Smooth muscle cell (in vitro differentiated cells): ENCODE measurements around the gene MTHFR. TPM values are rescaled to one million over a fixed set of nuclear protein-coding genes. Genes with fewer than 3 reads are reported as not detected.

Experiments used
- DNase-seq: peaks from one replicate; lab custom pipeline; 2025; ENCODE audit not compliant: unreplicated experiment; lab: John Stamatoyannopoulos, UW
- H2AFZ ChIP-seq: fragments of 200-600 bp; sonication (generic); 2 replicates; pipeline ENCODE4 v1.6.0; 2016; ENCODE audit warnings: antibody characterized with exemption, low read depth, mild to moderate bottlenecking
- H3F3A ChIP-seq: fragments of 200-600 bp; sonication (generic); 2 replicates; pipeline ENCODE4 v1.6.0; 2017; ENCODE audit warnings: antibody characterized with exemption, low read depth
- H3K27ac ChIP-seq: fragments of 200-600 bp; sonication (generic); 2 replicates; pipeline ENCODE4 v1.5.1; 2016; ENCODE audit warnings: low read depth, mild to moderate bottlenecking
- H3K27me3 ChIP-seq: fragments of 200-600 bp; sonication (generic); 2 replicates; pipeline ENCODE4 v1.6.1; 2016; ENCODE audit warnings: low read depth, mild to moderate bottlenecking
- H3K36me3 ChIP-seq: fragments of 200-600 bp; sonication (generic); 2 replicates; pipeline ENCODE4 v1.5.1; 2016; ENCODE audit warnings: low read depth
- H3K4me1 ChIP-seq: fragments of 200-600 bp; sonication (generic); 2 replicates; pipeline ENCODE4 v1.5.1; 2016; ENCODE audit warnings: low read depth
- H3K4me2 ChIP-seq: fragments of 200-600 bp; sonication (generic); 2 replicates; pipeline ENCODE4 v1.6.0; 2016; ENCODE audit warnings: mild to moderate bottlenecking
- H3K4me3 ChIP-seq: fragments of 200-600 bp; sonication (generic); 2 replicates; pipeline ENCODE4 v1.5.1; 2016; ENCODE audit warnings: mild to moderate bottlenecking
- H3K79me2 ChIP-seq: fragments of 200-600 bp; sonication (generic); 2 replicates; pipeline ENCODE4 v1.6.0; 2016; ENCODE audit warnings: low read depth, mild to moderate bottlenecking
- H3K9ac ChIP-seq: fragments of 200-600 bp; sonication (generic); 2 replicates; pipeline ENCODE4 v1.6.0; 2016; ENCODE audit warnings: low read depth
- H3K9me3 ChIP-seq: fragments of 200-600 bp; sonication (generic); replicated peaks from 2 replicates; pipeline ENCODE4 v1.5.1; 2016; ENCODE audit warnings: low read depth
- H4K20me1 ChIP-seq: fragments of 200-600 bp; sonication (generic); 2 replicates; pipeline ENCODE4 v1.6.0; 2016; ENCODE audit warnings: low read depth
- CTCF ChIP-seq: fragments of 200-600 bp; sonication (generic); IDR thresholded peaks from 2 replicates; pipeline ENCODE4 v1.5.1; 2017; ENCODE audit warnings: borderline replicate concordance, mild to moderate bottlenecking, antibody characterized with exemption; ENCODE audit not compliant: insufficient read depth, poor library complexity, severe bottlenecking
- WGBS: methylation state at CpG from one replicate; pipeline ENCODE4 v1.1.7; 2016; ENCODE audit warnings: low lambda C conversion rate; 5-methylcytosine and 5-hydroxymethylcytosine counted together
- polyA plus RNA-seq: library from polyadenylated mRNA; unstranded; fragments of >200 nt; fragmentation: Nextera tagmentation; extraction: Ambion mirVana; gene quantifications from 2 replicates; pipeline ENCODE4 v1.2.1, GENCODE V29; 2016
- total RNA-seq: library from RNA; depleted of rRNA; stranded (reverse); fragments of >200 nt; gene quantifications from 2 replicates; pipeline ENCODE4 v1.2.3, GENCODE V29; 2014

The MTHFR gene
- total and polyA plus RNA-seq, 2 experiments from 2014 or later: 6.1 to 15.2 TPM

DNA sequence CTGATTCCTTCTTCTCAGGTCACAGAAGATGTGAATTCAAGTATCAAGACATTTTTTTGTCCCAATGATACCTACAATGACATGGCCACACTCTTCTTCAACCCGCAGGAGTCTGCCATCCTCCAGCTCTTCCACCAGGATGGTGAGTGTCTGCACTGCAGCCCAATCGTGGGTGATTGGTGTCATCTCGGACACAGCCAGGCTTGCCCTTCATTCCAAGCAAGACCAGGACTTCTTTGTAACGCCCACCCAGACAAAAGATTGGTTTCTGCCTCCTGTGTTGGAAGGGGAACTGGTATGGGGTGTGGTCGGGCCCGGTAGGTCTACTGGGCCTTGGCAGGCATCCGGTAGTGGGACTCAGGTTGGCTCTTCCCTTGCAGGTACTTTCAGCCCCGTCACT, 27.7 kb upstream of the MTHFR start:
- peaks cover 5% of the 10 kb centered on the region for H3K36me3 ChIP-seq
- no peak overlapping the region for H3K4me3 ChIP-seq
- H3K79me2 ChIP-seq: no peaks in the 10 kb centered on the region
- H3K27me3 ChIP-seq: no peaks in the 10 kb centered on the region
- 93% methylated on average over 8 of the region's 8 CpGs for WGBS
- no peaks in the 10 kb centered on the region for H3K9me3 ChIP-seq
- DNase-seq: no peak
- no peak for TF ChIP-seq CTCF
- H3K9ac ChIP-seq: no peak overlapping the region
- H2AFZ ChIP-seq: no peak overlapping the region
- no peak overlapping the region for H3K27ac ChIP-seq
- no peaks in the 10 kb centered on the region for H3F3A ChIP-seq
- H3K4me2 ChIP-seq: no peak overlapping the region
- H3K4me1 ChIP-seq: no peaks in the 10 kb centered on the region
- peaks cover 15% of the 10 kb centered on the region for H4K20me1 ChIP-seq

DNA sequence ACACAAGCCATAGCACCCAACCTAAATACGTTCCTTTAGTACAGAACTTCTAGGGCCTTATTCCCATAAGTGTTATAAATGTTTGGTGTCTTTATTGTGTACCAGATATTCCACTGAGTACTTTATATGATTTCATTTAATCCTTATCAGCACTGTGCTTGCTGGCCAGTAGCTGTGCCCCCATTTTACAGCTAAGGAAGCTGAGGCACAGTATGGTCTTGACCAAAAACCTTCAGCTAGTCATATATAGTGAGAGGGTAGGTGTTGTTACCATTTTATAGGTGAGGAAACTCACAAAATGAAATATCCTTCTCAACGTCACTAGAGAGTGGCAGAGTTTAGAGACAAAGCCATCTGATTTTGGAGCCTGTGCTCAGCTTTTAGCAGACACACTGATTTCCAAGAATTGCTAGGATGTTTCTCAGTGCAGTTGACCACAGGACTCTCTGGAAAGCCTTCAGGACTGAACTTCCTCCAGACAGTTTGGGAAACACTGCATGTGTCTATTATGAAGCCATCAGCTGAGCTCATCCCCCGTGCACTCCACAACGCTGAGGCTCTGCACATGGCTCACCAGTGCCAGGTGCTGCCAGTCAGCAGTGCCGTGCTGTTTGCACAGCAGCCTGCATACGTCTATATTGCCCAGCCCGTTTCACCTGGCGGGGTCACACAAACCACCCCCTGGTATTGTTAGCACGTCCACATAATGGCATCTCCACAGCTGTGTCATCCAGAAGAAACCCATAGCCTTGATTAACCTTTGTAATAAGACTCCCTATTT, 26.4 kb upstream of the MTHFR start:
- DNase-seq: no peak
- H3K4me3 ChIP-seq: no peak overlapping the region
- TF ChIP-seq CTCF: no peak
- H2AFZ ChIP-seq: no peak overlapping the region
- peaks cover 5% of the 10 kb centered on the region for H3K36me3 ChIP-seq
- H3F3A ChIP-seq: no peaks in the 10 kb centered on the region
- H3K9me3 ChIP-seq: no peaks in the 10 kb centered on the region
- no peaks in the 10 kb centered on the region for H3K27me3 ChIP-seq
- no peaks in the 10 kb centered on the region for H3K79me2 ChIP-seq
- 98% methylated on average over 9 of the region's 9 CpGs for WGBS
- H4K20me1 ChIP-seq: peaks cover 10% of the 10 kb centered on the region
- no peaks in the 10 kb centered on the region for H3K4me1 ChIP-seq
- H3K27ac ChIP-seq: no peak overlapping the region
- no peak overlapping the region for H3K4me2 ChIP-seq
- no peak overlapping the region for H3K9ac ChIP-seq

- H3K4me3 ChIP-seq: no peak overlapping the region
- H3K27me3 ChIP-seq: no peaks in the 10 kb centered on the region
- peaks cover 5% of the 10 kb centered on the region for H3K36me3 ChIP-seq
- no peak overlapping the region for H2AFZ ChIP-seq
- no peaks in the 10 kb centered on the region for H3K9me3 ChIP-seq
- H4K20me1 ChIP-seq: no peaks in the 10 kb centered on the region
- no peak for DNase-seq
- no peaks in the 10 kb centered on the region for H3F3A ChIP-seq
- H3K9ac ChIP-seq: no peak overlapping the region
- H3K4me2 ChIP-seq: no peak overlapping the region
- H3K27ac ChIP-seq: no peak overlapping the region
- WGBS: 98% methylated on average over 19 of the region's 19 CpGs
- TF ChIP-seq CTCF: no peak
- no peaks in the 10 kb centered on the region for H3K79me2 ChIP-seq
- no peaks in the 10 kb centered on the region for H3K4me1 ChIP-seq
Measured at GRCh38 chr1:11828511-11828910, 22.7 kb upstream of the MTHFR start.

- Histone ChIP-seq H3F3A (no peaks in the 10 kb centered on the region), H3K27ac (no peak overlapping the region), H3K9ac (no peak overlapping the region), H2AFZ (no peak overlapping the region), H3K4me3 (no peak overlapping the region), H3K4me1 (no peaks in the 10 kb centered on the region), H3K4me2 (no peak overlapping the region), H3K9me3 (no peaks in the 10 kb centered on the region), H3K36me3 (peaks cover 5% of the 10 kb centered on the region), H4K20me1 (no peaks in the 10 kb centered on the region), H3K27me3 (no peaks in the 10 kb centered on the region), H3K79me2 (no peaks in the 10 kb centered on the region)
- 98% methylated on average over 9 of the region's 9 CpGs for WGBS
- TF ChIP-seq CTCF: no peak
- no peak for DNase-seq
Measured at GRCh38 chr1:11826946-11827345, 21.2 kb upstream of the MTHFR start.
